Panc1 (cell line): ENCODE data around the gene TUBB2B. TPM values are rescaled to one million over a fixed set of nuclear protein-coding genes. Genes with fewer than 3 reads are reported as not detected.

ENCODE experiments used
- ATAC-seq: fragments of 200-7000 bp; cut with Tn5 transposase; 2 replicates; pipeline ENCODE4 v1.9.1; 2020; ENCODE audit warnings: mild to moderate bottlenecking, moderate library complexity
- BruUV-seq: library from RNA; stranded (reverse); fragments of 400-500 nt; replicated peaks from 2 replicates; lab custom pipeline; 2021; lab: Mats Ljungman, UMichigan
- CTCF ChIA-PET: fragments of 300-600 bp; sonication (Branson Sonifier 250); formaldehyde crosslinking; loops from one replicate; lab custom pipeline; 2022; ENCODE audit warnings: antibody characterized with exemption; lab: Charles Lee
- POLR2A ChIA-PET: fragments of 300-600 bp; sonication (Branson Sonifier 250); formaldehyde crosslinking; loops from one replicate; lab custom pipeline; 2022; ENCODE audit warnings: antibody characterized with exemption; lab: Charles Lee
- DNase-seq: peaks from one replicate; pipeline ENCODE4 v3.0.0-alpha.2; 2010; ENCODE audit warnings: low read depth, low spot score
- H3K27ac ChIP-seq: 2 replicates; pipeline ENCODE4 v1.5.1; 2011; ENCODE audit warnings: mild to moderate bottlenecking, low read length, inconsistent platforms
- H3K27me3 ChIP-seq: fragments of 200-500 bp; sonication (Bioruptor generic); 2 replicates; pipeline ENCODE4 v1.6.0; 2014; ENCODE audit warnings: low read length, inconsistent platforms; ENCODE audit not compliant: control insufficient read depth, insufficient read depth
- H3K36me3 ChIP-seq: fragments of 200-500 bp; sonication (Bioruptor generic); 2 replicates; pipeline ENCODE4 v1.5.1; 2014; ENCODE audit warnings: inconsistent platforms, mild to moderate bottlenecking, low read length, moderate library complexity; ENCODE audit not compliant: control insufficient read depth, insufficient read depth
- H3K4me1 ChIP-seq: 2 replicates; pipeline ENCODE4 v1.5.1; 2011; ENCODE audit warnings: inconsistent platforms, mild to moderate bottlenecking, low read length, moderate library complexity; ENCODE audit not compliant: control insufficient read depth, insufficient read depth
- H3K4me3 ChIP-seq, 2 experiments: 2 replicates each; pipeline ENCODE4 v1.5.1; 2011 to 2012; ENCODE audit warnings: low read depth in 2 of 2, low read length in 2 of 2, mild to moderate bottlenecking in 2 of 2, inconsistent platforms in 1 of 2, moderate library complexity in 1 of 2
- H3K9me3 ChIP-seq: fragments of 200-500 bp; sonication (Bioruptor generic); 2 replicates; pipeline ENCODE4 v1.5.1; 2014; ENCODE audit warnings: low read depth, mild to moderate bottlenecking, inconsistent platforms, low read length, moderate library complexity; ENCODE audit not compliant: control insufficient read depth, insufficient read depth
- POLR2AphosphoS5 ChIP-seq: IDR thresholded peaks from 2 replicates; pipeline ENCODE4 v1.6.1; 2012; ENCODE audit warnings: mild to moderate bottlenecking, low read depth, low read length, moderate library complexity
- REST ChIP-seq, 2 experiments: IDR thresholded peaks; 2 replicates each; pipeline ENCODE4 v1.6.1; 2011 to 2012; ENCODE audit warnings: low read depth in 2 of 2, control low read depth in 1 of 2, low read length in 1 of 2, mild to moderate bottlenecking in 1 of 2, moderate library complexity in 1 of 2; ENCODE audit not compliant: insufficient read depth in 1 of 2
- SIN3A ChIP-seq: IDR thresholded peaks from 2 replicates; pipeline ENCODE4 v1.6.1; 2012; ENCODE audit warnings: low read depth, mild to moderate bottlenecking, low read length, moderate library complexity, borderline replicate concordance; ENCODE audit not compliant: insufficient read depth
- TCF7L2 ChIP-seq: IDR thresholded peaks from 2 replicates; pipeline ENCODE4 v1.6.1; 2011; ENCODE audit warnings: mild to moderate bottlenecking, low read depth, low read length, inconsistent platforms
- in situ Hi-C: cut with HindIII; loops from 2 replicates; pipeline ENCODE4 v1.10.0; 2016; ENCODE audit warnings: low sequenced_read_pairs, low pct_unique_long_range_greater_than_20kb
- intact Hi-C: fragments of 100-400 bp; cut with micrococcal nuclease; formaldehyde crosslinking; loops from one replicate; pipeline ENCODE4 v1.10.0; 2022; ENCODE audit not compliant: unreplicated experiment
- total RNA-seq: library from RNA; stranded (reverse); gene quantifications from one replicate; pipeline ENCODE4 v1.2.1, GENCODE V29; 2021; ENCODE audit not compliant: unreplicated experiment
- TF ChIP-seq, protein P1 (sequence below): fragments of 450-650 bp; IDR thresholded peaks from 2 replicates; pipeline ENCODE4 v1.5.1; 2017; ENCODE audit warnings: mild to moderate bottlenecking

The TUBB2B gene
- total RNA-seq, 1 experiment from 2014 or later, result 22.7 TPM

GRCh38 chr6:3253597-3253961 is 26.1 kb upstream of the TUBB2B start:
- in situ Hi-C loops, result no loop called here
- TF ChIP-seq, protein P1, sequence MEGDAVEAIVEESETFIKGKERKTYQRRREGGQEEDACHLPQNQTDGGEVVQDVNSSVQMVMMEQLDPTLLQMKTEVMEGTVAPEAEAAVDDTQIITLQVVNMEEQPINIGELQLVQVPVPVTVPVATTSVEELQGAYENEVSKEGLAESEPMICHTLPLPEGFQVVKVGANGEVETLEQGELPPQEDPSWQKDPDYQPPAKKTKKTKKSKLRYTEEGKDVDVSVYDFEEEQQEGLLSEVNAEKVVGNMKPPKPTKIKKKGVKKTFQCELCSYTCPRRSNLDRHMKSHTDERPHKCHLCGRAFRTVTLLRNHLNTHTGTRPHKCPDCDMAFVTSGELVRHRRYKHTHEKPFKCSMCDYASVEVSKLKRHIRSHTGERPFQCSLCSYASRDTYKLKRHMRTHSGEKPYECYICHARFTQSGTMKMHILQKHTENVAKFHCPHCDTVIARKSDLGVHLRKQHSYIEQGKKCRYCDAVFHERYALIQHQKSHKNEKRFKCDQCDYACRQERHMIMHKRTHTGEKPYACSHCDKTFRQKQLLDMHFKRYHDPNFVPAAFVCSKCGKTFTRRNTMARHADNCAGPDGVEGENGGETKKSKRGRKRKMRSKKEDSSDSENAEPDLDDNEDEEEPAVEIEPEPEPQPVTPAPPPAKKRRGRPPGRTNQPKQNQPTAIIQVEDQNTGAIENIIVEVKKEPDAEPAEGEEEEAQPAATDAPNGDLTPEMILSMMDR, result no peak
- no peak for TF ChIP-seq SIN3A
- no peak for TF ChIP-seq TCF7L2
- TF ChIP-seq REST (IDR thresholded peaks at IDR 0.05; ENCODE audit: insufficient read depth in 1 of 2, low read depth in 2 of 2, low read length in 1 of 2), result no peak
- TF ChIP-seq POLR2AphosphoS5, result no peak
- intact Hi-C loops, result loop anchor here (10.0 kb wide), 1 partner anchor 259 kb away; the partner anchor contains the start of gene NQO2
- ChIA-PET CTCF (no interaction called here), POLR2A (no interaction called here)
- DNase-seq (no peak), ATAC-seq (no peak)
- no peak overlapping the region for H3K27ac ChIP-seq
- BruUV-seq, result no TSS peak
- no peak overlapping the region for H3K4me3 ChIP-seq
- H3K4me1 ChIP-seq, result peaks cover 8% of the 10 kb centered on the region; the same call in 1 of the 2 replicates
- no peaks in the 10 kb centered on the region for H3K36me3 ChIP-seq
- no peaks in the 10 kb centered on the region for H3K27me3 ChIP-seq
- H3K9me3 ChIP-seq, result no peaks in the 10 kb centered on the region

- CTCF ChIA-PET, result interaction anchor here (0.5 to 0.6 kb wide), 2 partner anchors 117 to 708 kb away, joined by 3 read pairs; no protein-coding TSS in a partner anchor
- DNase-seq, result no peak
- H3K4me3 ChIP-seq, result no peak overlapping the region
- in situ Hi-C loops (no loop called here), intact Hi-C loops (loop anchor here (10.0 kb wide), 1 partner anchor 258 kb away; the partner anchor contains the start of gene NQO2)
- no peak for TF ChIP-seq POLR2AphosphoS5
- no peak for TF ChIP-seq REST (IDR thresholded peaks at IDR 0.05; ENCODE audit: insufficient read depth in 1 of 2, low read depth in 2 of 2, low read length in 1 of 2)
- no peak overlapping the region for H3K27ac ChIP-seq
- no peaks in the 10 kb centered on the region for H3K36me3 ChIP-seq
- no peaks in the 10 kb centered on the region for H3K27me3 ChIP-seq
- no TSS peak for BruUV-seq
- POLR2A ChIA-PET, result no interaction called here
- H3K9me3 ChIP-seq, result no peaks in the 10 kb centered on the region
- peaks cover 9% of the 10 kb centered on the region; the same call in 1 of the 2 replicates for H3K4me1 ChIP-seq
- ATAC-seq, result no peak
Measured at GRCh38 chr6:3252861-3253596, 25.6 kb upstream of the TUBB2B start.
